VCaP (cell line): ENCODE results near the gene CACNG8.

Source experiments
- H3K27ac ChIP-seq: fragments of 450-650 bp; 2 replicates; pipeline ENCODE4 v1.5.1; 2017
- CTCF ChIP-seq: fragments of 450-650 bp; conservative IDR thresholded peaks from 2 replicates; pipeline ENCODE4 v1.5.1; 2017; ENCODE audit warnings: mild to moderate bottlenecking, moderate library complexity

Gene CACNG8

GRCh38 chr19:53994811-53995210 lies 32.1 kb downstream of the CACNG8 start:
- no peak overlapping the region for H3K27ac ChIP-seq
- TF ChIP-seq CTCF: no peak

GRCh38 chr19:53998223-53998622 lies 35.5 kb downstream of the CACNG8 start:
- TF ChIP-seq CTCF: no peak
- no peak overlapping the region for H3K27ac ChIP-seq

- TF ChIP-seq CTCF: no peak
Observed at GRCh38 chr19:53999694-54000093, 37.0 kb downstream of the CACNG8 start.

GRCh38 chr19:54001496-54001895 lies 38.8 kb downstream of the CACNG8 start:
- no peak overlapping the region for H3K27ac ChIP-seq
- TF ChIP-seq CTCF: no peak

More at GRCh38 chr19:53999694-54000093, 37.0 kb downstream of the CACNG8 start:
- H3K27ac ChIP-seq: no peak overlapping the region

- no peak overlapping the region for H3K27ac ChIP-seq
- no peak for TF ChIP-seq CTCF
Observed at GRCh38 chr19:54002495-54003315, 40.0 kb downstream of the CACNG8 start.

GRCh38 chr19:54009440-54009839 lies 46.7 kb downstream of the CACNG8 start:
- TF ChIP-seq CTCF: 0 out of 2 replicates have a peak, but pooled peaks have one; percentile 9
- H3K27ac ChIP-seq: peak overlapping the region; percentile 57

- no peak for TF ChIP-seq CTCF
- H3K27ac ChIP-seq: no peak overlapping the region
Observed at GRCh38 chr19:54010474-54010873, 47.7 kb downstream of the CACNG8 start.
